H1 (cell line): ENCODE data around the gene TMEM258. TPM values are rescaled to one million over a fixed set of nuclear protein-coding genes. Genes with fewer than 3 reads are reported as not detected.

Experiments
- CTCF ChIA-PET: fragments of 300-600 bp; sonication (Branson Sonifier 250); formaldehyde crosslinking; loops from one replicate; lab custom pipeline; 2021; ENCODE audit not compliant: partially characterized antibody; lab: Charles Lee
- POLR2A ChIA-PET: fragments of 300-600 bp; sonication (Branson Sonifier 250); formaldehyde crosslinking; loops from one replicate; lab custom pipeline; 2021; ENCODE audit warnings: inconsistent platforms; ENCODE audit not compliant: partially characterized antibody; lab: Charles Lee
- DNase-seq, 2 experiments: peaks; one replicate each; pipeline versions ENCODE4 v3.0.0 to v3.0.0-alpha.2; 2010 to 2022; ENCODE audit warnings: low spot score in 2 of 2, low read depth in 1 of 2, mixed read lengths in 1 of 2
- FAIRE-seq: peaks from 2 replicates; lab custom pipeline; 2011; peaks lifted over from hg19 to GRCh38; lab: Jason Lieb, UNC
- H2AFZ ChIP-seq: 2 replicates; pipeline ENCODE4 v1.8.1; 2012; ENCODE audit warnings: low read length, inconsistent platforms
- H2AK5ac ChIP-seq: 2 replicates; pipeline ENCODE4 v1.6.1; 2013; ENCODE audit warnings: low read depth, low read length
- H2BK120ac ChIP-seq: replicated peaks from 2 replicates; pipeline ENCODE3; 2013; ENCODE audit warnings: low read depth, low read length, inconsistent platforms
- H2BK12ac ChIP-seq: 2 replicates; pipeline ENCODE4 v1.6.1; 2013; ENCODE audit warnings: low read depth, low read length
- H2BK15ac ChIP-seq: 2 replicates; pipeline ENCODE4 v1.6.1; 2013; ENCODE audit warnings: low read length
- H2BK20ac ChIP-seq: 2 replicates; pipeline ENCODE4 v1.6.1; 2013; ENCODE audit warnings: low read length
- H2BK5ac ChIP-seq: 2 replicates; pipeline ENCODE4 v1.6.1; 2013; ENCODE audit warnings: low read depth, low read length
- H3K14ac ChIP-seq: 2 replicates; pipeline ENCODE4 v1.6.1; 2013; ENCODE audit warnings: inconsistent platforms; ENCODE audit not compliant: insufficient read length
- H3K18ac ChIP-seq: 2 replicates; pipeline ENCODE4 v1.6.1; 2013; ENCODE audit warnings: low read length; ENCODE audit errors: extremely low read depth
- H3K23ac ChIP-seq: 2 replicates; pipeline ENCODE4 v1.6.1; 2013; ENCODE audit warnings: inconsistent platforms; ENCODE audit not compliant: insufficient read length
- H3K23me2 ChIP-seq: 2 replicates; pipeline ENCODE4 v1.6.1; 2013; ENCODE audit warnings: low read depth, low read length
- H3K27ac ChIP-seq: 2 replicates; pipeline ENCODE4 v1.6.1; 2011; ENCODE audit warnings: low read depth, low read length, inconsistent platforms
- H3K27me3 ChIP-seq, 4 experiments: replicated peaks in 1 of 4; 1 replicate in 1 of 4; 2 replicates in 3 of 4; pipeline versions ENCODE4 v1.6.1 to v1.8.1; 2011 to 2013; ENCODE audit warnings: low read length in 3 of 4, mild to moderate bottlenecking in 3 of 4, inconsistent platforms in 2 of 4, mixed read lengths in 2 of 4, moderate library complexity in 1 of 4; ENCODE audit not compliant: control insufficient read depth in 3 of 4, insufficient read depth in 3 of 4; ENCODE audit errors: extremely low read depth in 1 of 4
- H3K36me3 ChIP-seq, 4 experiments: 2 replicates each; pipeline versions ENCODE4 v1.6.1 to v1.8.1; 2011 to 2013; ENCODE audit warnings: mild to moderate bottlenecking in 4 of 4, low read length in 3 of 4, moderate library complexity in 2 of 4, control low read depth in 1 of 4, inconsistent platforms in 1 of 4; ENCODE audit not compliant: insufficient read depth in 4 of 4, control insufficient read depth in 2 of 4
- H3K4ac ChIP-seq: replicated peaks from 2 replicates; pipeline ENCODE3; 2013; ENCODE audit warnings: low read length, low read depth, mixed read lengths, inconsistent platforms; ENCODE audit not compliant: insufficient read length
- H3K4me1 ChIP-seq, 4 experiments: replicated peaks in 1 of 4; 1 replicate in 1 of 4; 2 replicates in 3 of 4; pipeline versions ENCODE4 v1.6.1 to v1.8.1; 2011 to 2013; ENCODE audit warnings: low read length in 3 of 4, inconsistent platforms in 2 of 4, mixed read lengths in 1 of 4; ENCODE audit not compliant: insufficient read depth in 4 of 4, control insufficient read depth in 3 of 4
- H3K4me2 ChIP-seq, 2 experiments: 2 replicates each; pipeline versions ENCODE4 v1.6.1 to v1.8.1; 2011 to 2013; ENCODE audit warnings: low read depth in 2 of 2, low read length in 2 of 2, control low read depth in 1 of 2, inconsistent platforms in 1 of 2, mild to moderate bottlenecking in 1 of 2; ENCODE audit not compliant: insufficient read depth in 1 of 2
- H3K4me3 ChIP-seq, 4 experiments: fragments of 200-600, 300-600 bp in 1 of 4; sonication (generic), shearing (Covaris generic), sonication (Bioruptor Twin) in 1 of 4; 2 replicates each; pipeline versions ENCODE4 v1.5.1 to v1.8.1; 2011 to 2016; ENCODE audit warnings: low read length in 4 of 4, low read depth in 3 of 4, control low read depth in 2 of 4, inconsistent platforms in 2 of 4, mild to moderate bottlenecking in 2 of 4, mixed read lengths in 1 of 4, moderate library complexity in 1 of 4; ENCODE audit not compliant: insufficient read depth in 2 of 4; ENCODE audit errors: extremely low read depth in 1 of 4
- H3K56ac ChIP-seq: replicated peaks from 2 replicates; pipeline ENCODE3; 2013; ENCODE audit warnings: low read depth, mild to moderate bottlenecking, mixed read lengths, low read length, inconsistent platforms; ENCODE audit not compliant: insufficient read length
- H3K79me1 ChIP-seq: 2 replicates; pipeline ENCODE4 v1.6.1; 2013; ENCODE audit warnings: low read depth, low read length, control low read depth
- H3K79me2 ChIP-seq, 2 experiments: 2 replicates each; pipeline versions ENCODE4 v1.6.1 to v1.8.1; 2012 to 2013; ENCODE audit warnings: low read length in 2 of 2, mild to moderate bottlenecking in 2 of 2, inconsistent platforms in 1 of 2; ENCODE audit not compliant: insufficient read depth in 2 of 2, control insufficient read depth in 1 of 2
- H3K9ac ChIP-seq, 4 experiments: replicated peaks in 1 of 4; 1 replicate in 1 of 4; 2 replicates in 3 of 4; pipeline versions ENCODE4 v1.6.1 to v1.8.1; 2011 to 2013; ENCODE audit warnings: low read depth in 3 of 4, low read length in 3 of 4, control low read depth in 2 of 4, mild to moderate bottlenecking in 2 of 4, moderate library complexity in 2 of 4, inconsistent platforms in 1 of 4; ENCODE audit errors: extremely low read depth in 1 of 4
- H3K9me3 ChIP-seq, 2 experiments: 2 replicates each; pipeline versions ENCODE4 v1.6.1 to v1.8.1; 2012 to 2013; ENCODE audit warnings: mild to moderate bottlenecking in 2 of 2, moderate library complexity in 2 of 2, control low read depth in 1 of 2, inconsistent platforms in 1 of 2, low read depth in 1 of 2, low read length in 1 of 2, mixed read lengths in 1 of 2; ENCODE audit not compliant: insufficient read depth in 2 of 2
- H4K20me1 ChIP-seq, 2 experiments: replicated peaks in 1 of 2; 2 replicates each; pipeline versions ENCODE3 to v1.8.1; 2011 to 2013; ENCODE audit warnings: inconsistent platforms in 2 of 2, low read length in 2 of 2, mild to moderate bottlenecking in 1 of 2; ENCODE audit not compliant: insufficient read depth in 2 of 2, control insufficient read depth in 1 of 2
- H4K5ac ChIP-seq: 2 replicates; pipeline ENCODE4 v1.6.1; 2013; ENCODE audit warnings: low read length, low read depth, mixed read lengths, inconsistent platforms; ENCODE audit not compliant: insufficient read length
- H4K8ac ChIP-seq: 2 replicates; pipeline ENCODE4 v1.8.0; 2013; ENCODE audit warnings: mild to moderate bottlenecking, moderate library complexity, low read length, inconsistent platforms; ENCODE audit not compliant: insufficient read depth; ENCODE audit errors: extremely low read depth
- H4K91ac ChIP-seq: replicated peaks from 2 replicates; pipeline ENCODE3; 2013; ENCODE audit warnings: low read length, mixed read lengths, inconsistent platforms; ENCODE audit not compliant: insufficient read length
- JUND ChIP-seq: IDR thresholded peaks from 2 replicates; pipeline ENCODE4 v1.6.1; 2011; ENCODE audit warnings: mild to moderate bottlenecking, improper control_type of control experiment, low read length
- NANOG ChIP-seq: IDR thresholded peaks from 2 replicates; pipeline ENCODE4 v1.6.1; 2011; ENCODE audit warnings: low read length, low read depth, mild to moderate bottlenecking, inconsistent platforms; ENCODE audit not compliant: insufficient read depth, poor library complexity, severe bottlenecking
- RAD21 ChIP-seq, 2 experiments: IDR thresholded peaks in 1 of 2; conservative IDR thresholded peaks in 1 of 2; 2 replicates each; pipeline ENCODE4 v1.6.1; 2011; ENCODE audit warnings: low read depth in 2 of 2, low read length in 2 of 2, improper control_type of control experiment in 1 of 2, inconsistent platforms in 1 of 2, mild to moderate bottlenecking in 1 of 2, moderate library complexity in 1 of 2
- RBBP5 ChIP-seq: IDR thresholded peaks from 2 replicates; pipeline ENCODE4 v1.7.1; 2012; ENCODE audit warnings: low read depth, mild to moderate bottlenecking, inconsistent platforms, low read length, moderate library complexity, borderline replicate concordance
- SP4 ChIP-seq: IDR thresholded peaks from 2 replicates; pipeline ENCODE4 v1.6.1; 2012; ENCODE audit warnings: low read length, inconsistent platforms
- WGBS, 2 experiments: shearing (Covaris generic) in 1 of 2; methylation state at CpG; one replicate each; pipeline versions ENCODE4 v1.1.6 to v1.1.7; 2013 to 2015; ENCODE audit warnings: low lambda C conversion rate in 2 of 2, mixed read lengths in 2 of 2, inconsistent platforms in 1 of 2, low coverage in 1 of 2, missing lambda C conversion rate in 1 of 2; ENCODE audit not compliant: insufficient replicate concordance in 2 of 2, insufficient coverage in 1 of 2, insufficient read length in 1 of 2; ENCODE audit errors: extremely low coverage in 1 of 2, missing lambda C conversion rate in 1 of 2; 5-methylcytosine and 5-hydroxymethylcytosine counted together
- polyA plus RNA-seq, 7 experiments: library from polyadenylated mRNA; depleted of rRNA in 3 of 7; stranded (reverse) in 5 of 7; unstranded in 2 of 7; fragments of >200 nt in 5 of 7; fragments of 200-250 nt in 2 of 7; gene quantifications; 1 replicate in 5 of 7; 2 replicates in 1 of 7; 4 replicates in 1 of 7; pipeline versions ENCODE4 v1.2.1 to v1.2.3, GENCODE V29; 2011 to 2013; ENCODE audit warnings: missing spikeins in 2 of 7, mixed read lengths in 2 of 7
- total RNA-seq: library from RNA; stranded (reverse); fragmentation: NEBNext Ultra II Directional; extraction: Animal tissue kit (Norgen Biotek cat#: 25700); gene quantifications from 2 replicates; pipeline ENCODE4 v1.2.1, GENCODE V29; 2021
- TF ChIP-seq, protein P1 (sequence below): IDR thresholded peaks from 2 replicates; pipeline ENCODE4 v1.6.1; 2012; ENCODE audit warnings: inconsistent platforms
- TF ChIP-seq, protein P2 (sequence below): IDR thresholded peaks from 2 replicates; pipeline ENCODE4 v1.6.1; 2012; ENCODE audit warnings: low read length, inconsistent platforms

TMEM258 gene
- total and polyA plus RNA-seq, 2 of the 8 experiments (the other 6 are each of a cell fraction or from before 2014, with no cell fraction given) = 186 to 759 TPM

DNA sequence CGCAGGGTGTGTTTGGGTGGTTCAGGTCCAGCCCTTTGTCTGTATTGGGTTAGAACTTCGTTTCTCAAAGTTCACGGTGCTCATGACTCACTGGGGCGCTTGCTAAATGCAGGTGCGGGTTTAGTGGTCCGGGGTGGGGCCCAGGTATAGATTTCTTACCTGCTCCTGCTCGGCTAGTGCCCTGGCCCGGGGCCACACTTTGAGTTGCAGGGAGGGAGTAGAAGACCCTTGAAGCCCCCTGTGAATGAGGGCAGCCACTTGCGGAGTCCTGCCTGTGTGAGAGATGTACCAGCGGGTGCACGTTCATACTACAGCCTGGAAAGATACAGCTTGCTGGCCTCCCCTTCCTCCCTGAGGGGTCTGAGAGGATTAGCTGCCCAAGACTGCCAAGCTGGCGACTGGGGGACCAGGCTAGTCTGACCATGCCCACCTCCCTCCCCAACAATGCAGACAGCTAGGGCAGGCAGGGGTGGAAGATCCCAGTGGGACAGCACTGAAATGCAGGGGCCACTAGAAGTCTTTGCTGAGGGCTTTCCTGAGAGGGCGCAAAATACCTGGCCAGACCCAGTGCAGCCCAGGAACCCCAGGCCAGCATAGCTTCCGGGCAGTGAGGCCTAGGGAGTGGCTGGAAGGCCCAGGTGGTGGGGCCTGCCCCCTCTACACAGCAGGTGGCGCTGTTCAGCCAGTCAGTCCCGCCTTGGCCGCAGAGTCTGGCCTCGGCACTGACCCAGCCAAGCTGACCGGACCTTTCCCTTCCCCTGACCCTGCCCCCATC lies 45.0 kb downstream of the TMEM258 start:
- Histone ChIP-seq H3K27ac (no peak overlapping the region), H3K36me3 (peaks cover 0 to 3% (median 0%) of the 10 kb centered on the region in 4 experiments; a peak in 1 of 8 replicates), H2BK5ac (0 out of 2 replicates have a peak overlapping the region, but pooled peaks have one; percentile 24), H4K91ac (peak overlapping the region; percentile 89), H4K5ac (no peak overlapping the region), H3K9ac (no peak overlapping the region), H3K56ac (peak overlapping the region; percentile 63), H3K4me1 (peaks cover 6 to 26% (median 10%) of the 10 kb centered on the region in 4 experiments), H3K4ac (no peak overlapping the region), H2BK20ac (0 out of 2 replicates have a peak overlapping the region, but pooled peaks have one; percentile 32), H2AFZ (no peak overlapping the region), H3K4me2 (no peak overlapping the region; a peak in 1 of 4 replicates), H4K8ac (0 out of 2 replicates have a peak overlapping the region, but pooled peaks have one; percentile 23), H2BK12ac (peak overlapping the region; percentile 80; the same call in 1 of the 2 replicates), H3K79me2 (no peaks in the 10 kb centered on the region), H2BK15ac (peak overlapping the region; percentile 97), H3K18ac (peak overlapping the region; percentile 6; the same call in 1 of the 2 replicates), H4K20me1 (no peaks in the 10 kb centered on the region), H2BK120ac (peak overlapping the region; percentile 61), H3K27me3 (peaks cover 0 to 6% (median 5%) of the 10 kb centered on the region in 4 experiments; a peak in 5 of 7 replicates), H2AK5ac (no peak overlapping the region), H3K23me2 (no peaks in the 10 kb centered on the region; the same call in 1 of the 2 replicates), H3K79me1 (no peaks in the 10 kb centered on the region), H3K4me3 (no peak overlapping the region), H3K14ac (no peak overlapping the region), H3K23ac (no peak overlapping the region), H3K9me3 (no peaks in the 10 kb centered on the region)
- 85% methylated on average over 14 of the region's 19 CpGs; no CpG with 5 or more reads in 1 of the 2 experiments for WGBS, 2 experiments
- FAIRE-seq (no peak), DNase-seq (peak; percentile 41 to 94)
- CTCF ChIA-PET = interaction anchor here (0.6 to 9.2 kb wide), 36 partner anchors 9 to 346 kb away, joined by 3 to 168 read pairs (median 4); partner anchors contain the start of genes FADS1, FEN1 and TMEM258
- POLR2A ChIA-PET = interaction anchor here (0.6 to 8.9 kb wide), 10 partner anchors 11 to 152 kb away, joined by 3 to 87 read pairs (median 4); partner anchors contain the start of genes FADS2, FEN1 and TMEM258
- peak; percentile 71 to 78 for TF ChIP-seq RAD21 (IDR thresholded peaks at IDR 0.05 in 1 of 2, conservative IDR thresholded peaks at IDR 0.05 in 1 of 2; ENCODE audit: low read depth in 2 of 2, low read length in 2 of 2)
- TF ChIP-seq, protein P1, sequence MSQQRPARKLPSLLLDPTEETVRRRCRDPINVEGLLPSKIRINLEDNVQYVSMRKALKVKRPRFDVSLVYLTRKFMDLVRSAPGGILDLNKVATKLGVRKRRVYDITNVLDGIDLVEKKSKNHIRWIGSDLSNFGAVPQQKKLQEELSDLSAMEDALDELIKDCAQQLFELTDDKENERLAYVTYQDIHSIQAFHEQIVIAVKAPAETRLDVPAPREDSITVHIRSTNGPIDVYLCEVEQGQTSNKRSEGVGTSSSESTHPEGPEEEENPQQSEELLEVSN = no peak
- TF ChIP-seq NANOG = no peak
- no peak for TF ChIP-seq RBBP5
- TF ChIP-seq, protein P2, sequence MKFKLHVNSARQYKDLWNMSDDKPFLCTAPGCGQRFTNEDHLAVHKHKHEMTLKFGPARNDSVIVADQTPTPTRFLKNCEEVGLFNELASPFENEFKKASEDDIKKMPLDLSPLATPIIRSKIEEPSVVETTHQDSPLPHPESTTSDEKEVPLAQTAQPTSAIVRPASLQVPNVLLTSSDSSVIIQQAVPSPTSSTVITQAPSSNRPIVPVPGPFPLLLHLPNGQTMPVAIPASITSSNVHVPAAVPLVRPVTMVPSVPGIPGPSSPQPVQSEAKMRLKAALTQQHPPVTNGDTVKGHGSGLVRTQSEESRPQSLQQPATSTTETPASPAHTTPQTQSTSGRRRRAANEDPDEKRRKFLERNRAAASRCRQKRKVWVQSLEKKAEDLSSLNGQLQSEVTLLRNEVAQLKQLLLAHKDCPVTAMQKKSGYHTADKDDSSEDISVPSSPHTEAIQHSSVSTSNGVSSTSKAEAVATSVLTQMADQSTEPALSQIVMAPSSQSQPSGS = no peak
- TF ChIP-seq SP4 = no peak
- no peak for TF ChIP-seq JUND
